KMS-11 (cell line): ENCODE data around the gene PRRG1.
"Not testable (repeated sequence)": the region's sequence is repeated elsewhere in the genome, so short reads cannot be mapped to it uniquely, and the experiment has no call there.

Experiments
- H2AFZ ChIP-seq: fragments of 200-600 bp; sonication (generic); 2 replicates; pipeline ENCODE4 v1.6.1; 2016; ENCODE audit warnings: antibody characterized with exemption, mixed run types, low read depth
- H3K27ac ChIP-seq: fragments of 200-600 bp; sonication (generic); 2 replicates; pipeline ENCODE4 v1.6.1; 2016; ENCODE audit warnings: mild to moderate bottlenecking, mixed run types
- H3K27me3 ChIP-seq: fragments of 200-600 bp; sonication (generic); 2 replicates; pipeline ENCODE4 v1.6.1; 2017; ENCODE audit warnings: mild to moderate bottlenecking, low read depth, mixed run types, moderate library complexity; ENCODE audit not compliant: insufficient read depth
- H3K36me3 ChIP-seq: fragments of 200-600 bp; sonication (generic); 2 replicates; pipeline ENCODE4 v1.6.1; 2017; ENCODE audit warnings: mild to moderate bottlenecking, mixed run types; ENCODE audit not compliant: insufficient read depth
- H3K4me1 ChIP-seq: fragments of 200-600 bp; sonication (generic); 2 replicates; pipeline ENCODE4 v1.6.1; 2016; ENCODE audit warnings: mild to moderate bottlenecking, low read depth, mixed run types; ENCODE audit not compliant: poor library complexity, severe bottlenecking
- H3K4me2 ChIP-seq: fragments of 200-600 bp; sonication (generic); 2 replicates; pipeline ENCODE4 v1.7.0; 2016; ENCODE audit warnings: mild to moderate bottlenecking, mixed run types
- H3K4me3 ChIP-seq: fragments of 200-600 bp; sonication (generic); IDR thresholded peaks from 2 replicates; pipeline ENCODE4 v1.6.1; 2017; ENCODE audit warnings: low read depth, low read length, mixed read lengths; ENCODE audit not compliant: insufficient read depth
- H3K79me2 ChIP-seq: fragments of 200-600 bp; sonication (generic); 2 replicates; pipeline ENCODE4 v1.6.1; 2016; ENCODE audit warnings: low read depth, mixed run types; ENCODE audit not compliant: insufficient read depth
- H3K9ac ChIP-seq: fragments of 200-600 bp; sonication (generic); 2 replicates; pipeline ENCODE4 v1.6.1; 2016; ENCODE audit warnings: mild to moderate bottlenecking, mixed run types
- H4K20me1 ChIP-seq: fragments of 200-600 bp; sonication (generic); 2 replicates; pipeline ENCODE4 v1.6.1; 2016; ENCODE audit warnings: mild to moderate bottlenecking, mixed run types; ENCODE audit not compliant: insufficient read depth
- TF ChIP-seq, protein P1 (sequence below): fragments of 200-600 bp; sonication (generic); conservative IDR thresholded peaks from 2 replicates; pipeline ENCODE4 v1.6.1; 2017; ENCODE audit warnings: low read depth, mild to moderate bottlenecking, antibody characterized with exemption, low read length, moderate library complexity, mixed read lengths

The PRRG1 gene

DNA sequence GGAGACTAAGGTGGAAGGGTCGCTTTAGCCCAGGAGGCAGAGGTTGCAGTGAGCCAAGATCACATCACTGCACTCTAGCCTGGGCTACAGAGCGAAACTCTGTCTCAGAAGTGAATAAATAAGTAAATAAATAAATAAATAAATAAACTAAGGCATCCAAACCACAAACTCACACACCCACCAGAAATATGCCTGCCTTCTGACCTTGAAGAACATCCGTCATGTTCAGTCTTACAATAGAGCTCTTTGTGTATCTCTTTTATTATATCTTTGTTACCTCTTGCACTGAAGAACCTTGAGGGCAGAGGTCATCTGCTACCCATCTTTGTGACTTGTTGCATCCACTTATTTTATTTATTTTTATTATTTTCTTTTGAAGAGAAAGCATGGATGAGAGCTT lies 71.6 kb downstream of the PRRG1 start:
- Histone ChIP-seq H3K79me2 (no peaks in the 10 kb centered on the region), H3K4me1 (no peaks in the 10 kb centered on the region), H3K9ac (no peak overlapping the region), H3K4me3 (no peak overlapping the region), H2AFZ (no peak overlapping the region), H3K27me3 (no peaks in the 10 kb centered on the region), H3K27ac (no peak overlapping the region), H3K36me3 (no peaks in the 10 kb centered on the region), H4K20me1 (no peaks in the 10 kb centered on the region), H3K4me2 (no peak overlapping the region)
- TF ChIP-seq, protein P1, sequence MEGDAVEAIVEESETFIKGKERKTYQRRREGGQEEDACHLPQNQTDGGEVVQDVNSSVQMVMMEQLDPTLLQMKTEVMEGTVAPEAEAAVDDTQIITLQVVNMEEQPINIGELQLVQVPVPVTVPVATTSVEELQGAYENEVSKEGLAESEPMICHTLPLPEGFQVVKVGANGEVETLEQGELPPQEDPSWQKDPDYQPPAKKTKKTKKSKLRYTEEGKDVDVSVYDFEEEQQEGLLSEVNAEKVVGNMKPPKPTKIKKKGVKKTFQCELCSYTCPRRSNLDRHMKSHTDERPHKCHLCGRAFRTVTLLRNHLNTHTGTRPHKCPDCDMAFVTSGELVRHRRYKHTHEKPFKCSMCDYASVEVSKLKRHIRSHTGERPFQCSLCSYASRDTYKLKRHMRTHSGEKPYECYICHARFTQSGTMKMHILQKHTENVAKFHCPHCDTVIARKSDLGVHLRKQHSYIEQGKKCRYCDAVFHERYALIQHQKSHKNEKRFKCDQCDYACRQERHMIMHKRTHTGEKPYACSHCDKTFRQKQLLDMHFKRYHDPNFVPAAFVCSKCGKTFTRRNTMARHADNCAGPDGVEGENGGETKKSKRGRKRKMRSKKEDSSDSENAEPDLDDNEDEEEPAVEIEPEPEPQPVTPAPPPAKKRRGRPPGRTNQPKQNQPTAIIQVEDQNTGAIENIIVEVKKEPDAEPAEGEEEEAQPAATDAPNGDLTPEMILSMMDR, result no peak

DNA sequence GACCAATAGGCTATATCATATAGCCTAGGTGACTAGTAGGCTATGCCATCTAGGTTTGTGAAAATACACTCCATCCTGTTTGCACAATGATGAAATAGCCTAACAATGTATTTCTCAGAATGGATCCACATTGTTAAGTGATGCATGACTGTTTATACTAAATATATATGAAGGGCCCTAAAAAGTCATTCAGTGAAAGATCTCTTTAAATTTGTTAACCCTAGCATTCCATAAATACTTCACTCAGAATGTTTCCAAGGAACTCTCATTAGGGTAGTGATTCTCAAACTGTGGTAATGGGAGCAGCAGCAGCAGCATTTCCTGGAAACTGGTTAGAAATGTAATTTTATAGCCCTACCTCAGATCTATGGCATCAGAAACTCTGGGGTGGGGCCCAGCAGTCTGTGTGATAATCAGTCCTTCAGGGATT lies 74.9 kb downstream of the PRRG1 start:
- Histone ChIP-seq H3K27me3 (no peaks in the 10 kb centered on the region), H3K79me2 (no peaks in the 10 kb centered on the region), H3K4me3 (no peak overlapping the region), H3K27ac (no peak overlapping the region), H3K36me3 (no peaks in the 10 kb centered on the region), H3K9ac (no peak overlapping the region), H3K4me2 (no peak overlapping the region), H2AFZ (no peak overlapping the region), H4K20me1 (no peaks in the 10 kb centered on the region), H3K4me1 (no peaks in the 10 kb centered on the region)
- TF ChIP-seq, protein P1, result no peak

DNA sequence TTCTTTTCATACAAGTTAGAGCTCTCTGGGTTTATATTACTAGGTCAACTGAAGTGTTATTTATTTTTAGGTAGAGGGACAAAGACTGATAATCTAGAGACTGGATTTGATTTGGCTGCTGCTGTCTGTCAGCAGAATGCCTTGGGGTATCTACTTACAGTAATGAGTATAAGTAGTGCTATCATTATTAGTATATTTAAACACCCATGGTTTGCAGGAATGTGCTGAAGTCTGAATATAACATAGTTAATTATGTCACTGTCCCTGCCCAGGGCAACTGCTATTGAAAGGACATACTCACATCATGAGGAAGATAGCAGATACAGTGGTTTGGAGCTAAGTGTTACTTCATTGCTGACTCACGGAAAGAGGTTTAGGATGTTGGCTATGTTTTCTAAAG lies 76.2 kb downstream of the PRRG1 start:
- no peak overlapping the region for H3K9ac ChIP-seq
- H3K4me3 ChIP-seq, result no peak overlapping the region
- TF ChIP-seq, protein P1, result no peak
- H3K4me2 ChIP-seq, result no peak overlapping the region
- no peaks in the 10 kb centered on the region for H3K79me2 ChIP-seq
- no peak overlapping the region for H3K27ac ChIP-seq
- H3K4me1 ChIP-seq, result no peaks in the 10 kb centered on the region
- no peaks in the 10 kb centered on the region for H3K27me3 ChIP-seq
- no peak overlapping the region for H2AFZ ChIP-seq
- no peaks in the 10 kb centered on the region for H4K20me1 ChIP-seq
- no peaks in the 10 kb centered on the region for H3K36me3 ChIP-seq

DNA sequence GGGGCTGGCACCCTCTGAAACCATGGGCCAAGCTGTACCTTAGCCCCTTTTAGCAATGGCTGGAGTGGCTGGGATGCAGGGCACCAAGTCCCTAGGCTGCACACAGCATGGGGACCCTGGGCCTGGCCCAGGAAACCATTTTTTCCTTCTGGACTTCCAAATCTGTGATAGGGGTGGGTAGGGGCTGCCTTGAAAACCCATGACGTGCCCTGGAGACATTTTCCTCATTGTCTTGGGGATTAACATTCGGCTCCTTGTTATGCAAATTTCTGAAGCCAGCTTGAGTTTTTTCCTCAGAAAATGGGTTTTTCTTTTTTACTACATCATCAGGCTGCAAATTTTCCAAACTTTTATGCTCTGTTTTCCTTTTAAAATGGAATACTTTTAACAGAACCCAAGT lies 79.8 kb downstream of the PRRG1 start:
- H3K36me3 ChIP-seq, H3K27ac ChIP-seq, H3K4me3 ChIP-seq, H2AFZ ChIP-seq, H3K79me2 ChIP-seq, H3K9ac ChIP-seq, H3K4me2 ChIP-seq, H3K27me3 ChIP-seq, H4K20me1 ChIP-seq, H3K4me1 ChIP-seq: not testable (repeated sequence)

DNA sequence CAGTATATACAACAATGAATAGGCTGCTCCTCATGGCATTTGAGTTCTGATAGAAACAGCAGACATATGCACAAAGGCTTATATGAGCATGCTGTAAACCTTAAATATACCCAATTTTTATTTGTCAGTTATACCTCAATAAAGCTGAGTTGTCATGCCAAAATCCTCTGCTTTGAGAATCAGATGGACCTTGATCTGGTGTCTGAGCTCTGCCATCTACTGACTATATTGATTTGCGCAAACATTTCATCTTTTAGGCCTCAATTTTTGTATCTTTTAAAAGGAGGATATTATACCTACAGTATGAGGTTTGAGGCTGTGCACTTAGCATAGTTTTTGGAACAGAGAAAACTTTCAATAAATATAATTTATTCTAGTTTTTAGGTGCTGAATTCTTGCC lies 85.2 kb downstream of the PRRG1 start:
- TF ChIP-seq, protein P1, result no peak
- no peaks in the 10 kb centered on the region for H3K36me3 ChIP-seq
- no peak overlapping the region for H3K4me3 ChIP-seq
- no peak overlapping the region for H3K4me2 ChIP-seq
- H2AFZ ChIP-seq, result no peak overlapping the region
- no peaks in the 10 kb centered on the region for H4K20me1 ChIP-seq
- H3K27me3 ChIP-seq, result no peaks in the 10 kb centered on the region
- no peaks in the 10 kb centered on the region for H3K79me2 ChIP-seq
- H3K4me1 ChIP-seq, result no peaks in the 10 kb centered on the region
- H3K9ac ChIP-seq, result no peak overlapping the region
- H3K27ac ChIP-seq, result no peak overlapping the region
